GM18870 (cell line): ENCODE data around the gene SRP14.

Source experiments
- ATAC-seq: cut with Tn5 transposase; IDR thresholded peaks from one replicate; pipeline ENCODE4 v1.9.1; 2021; ENCODE audit warnings: moderate library complexity; ENCODE audit not compliant: unreplicated experiment

The SRP14 gene

GRCh38 chr15:39990706-39991105, 48.3 kb downstream of the SRP14 start:
- no peak for ATAC-seq

GRCh38 chr15:39987821-39988220, 51.2 kb downstream of the SRP14 start:
- ATAC-seq = no peak
